GM19397 (cell line): ENCODE results near the gene PTPN4.
"Not testable (repeated sequence)": the region's sequence is repeated elsewhere in the genome, so short reads cannot be mapped to it uniquely, and the experiment has no call there.

Experiments
- ATAC-seq: cut with Tn5 transposase; IDR thresholded peaks from one replicate; pipeline ENCODE4 v1.9.1; 2021; ENCODE audit warnings: mild to moderate bottlenecking, moderate library complexity; ENCODE audit not compliant: unreplicated experiment

Gene PTPN4

GRCh38 chr2:119764832-119765231, 5.1 kb downstream of the PTPN4 start:
- no peak for ATAC-seq

GRCh38 chr2:119765433-119766002, 5.8 kb downstream of the PTPN4 start:
- ATAC-seq: no peak

- ATAC-seq: no peak
Measured at GRCh38 chr2:119766944-119767343, 7.2 kb downstream of the PTPN4 start.

GRCh38 chr2:119768742-119769141, 9.0 kb downstream of the PTPN4 start:
- ATAC-seq: no peak

- no peak for ATAC-seq
Measured at GRCh38 chr2:119769645-119770044, 9.9 kb downstream of the PTPN4 start.

GRCh38 chr2:119771331-119771730, 11.6 kb downstream of the PTPN4 start:
- ATAC-seq: no peak

GRCh38 chr2:119772128-119772527, 12.4 kb downstream of the PTPN4 start:
- no peak for ATAC-seq

- no peak for ATAC-seq
Measured at GRCh38 chr2:119772767-119773166, 13.0 kb downstream of the PTPN4 start.

GRCh38 chr2:119774026-119774425, 14.3 kb downstream of the PTPN4 start:
- ATAC-seq: no peak

- ATAC-seq: no peak
Measured at GRCh38 chr2:119775102-119775501, 15.4 kb downstream of the PTPN4 start.

GRCh38 chr2:119782308-119783027, 22.7 kb downstream of the PTPN4 start:
- ATAC-seq: no peak

GRCh38 chr2:119784876-119785275, 25.2 kb downstream of the PTPN4 start:
- ATAC-seq: no peak

- ATAC-seq: no peak
Measured at GRCh38 chr2:119786295-119786694, 26.6 kb downstream of the PTPN4 start.

GRCh38 chr2:119788752-119789151, 29.0 kb downstream of the PTPN4 start:
- no peak for ATAC-seq

GRCh38 chr2:119790466-119790865, 30.7 kb downstream of the PTPN4 start:
- no peak for ATAC-seq

GRCh38 chr2:119792907-119793312, 33.2 kb downstream of the PTPN4 start:
- ATAC-seq: no peak

GRCh38 chr2:119794237-119794636, 34.5 kb downstream of the PTPN4 start:
- ATAC-seq: no peak

- no peak for ATAC-seq
Measured at GRCh38 chr2:119795309-119796303, 35.9 kb downstream of the PTPN4 start.

- ATAC-seq: no peak
Measured at GRCh38 chr2:119800376-119800902, 40.7 kb downstream of the PTPN4 start.

GRCh38 chr2:119801040-119801439, 41.3 kb downstream of the PTPN4 start:
- ATAC-seq: no peak

GRCh38 chr2:119801989-119802388, 42.3 kb downstream of the PTPN4 start:
- not testable (repeated sequence) for ATAC-seq
